SU-DHL-6 (cell line): ENCODE data around the gene SORL1-AS1.

Experiments used
- EZH2phosphoT487 ChIP-seq: fragments of 200-600 bp; sonication (generic), shearing (Covaris generic); conservative IDR thresholded peaks from 2 replicates; pipeline ENCODE4 v1.6.1; 2018; ENCODE audit warnings: mild to moderate bottlenecking, antibody characterized with exemption, low read length, moderate library complexity, mixed read lengths
- TF ChIP-seq, protein P1 (sequence below): fragments of 200-600 bp; sonication (generic); IDR thresholded peaks from one replicate; pipeline ENCODE4 v1.5.1; 2017; ENCODE audit warnings: antibody characterized with exemption, mild to moderate bottlenecking, low read length, moderate library complexity; ENCODE audit not compliant: insufficient read depth, poor library complexity, severe bottlenecking

DNA sequence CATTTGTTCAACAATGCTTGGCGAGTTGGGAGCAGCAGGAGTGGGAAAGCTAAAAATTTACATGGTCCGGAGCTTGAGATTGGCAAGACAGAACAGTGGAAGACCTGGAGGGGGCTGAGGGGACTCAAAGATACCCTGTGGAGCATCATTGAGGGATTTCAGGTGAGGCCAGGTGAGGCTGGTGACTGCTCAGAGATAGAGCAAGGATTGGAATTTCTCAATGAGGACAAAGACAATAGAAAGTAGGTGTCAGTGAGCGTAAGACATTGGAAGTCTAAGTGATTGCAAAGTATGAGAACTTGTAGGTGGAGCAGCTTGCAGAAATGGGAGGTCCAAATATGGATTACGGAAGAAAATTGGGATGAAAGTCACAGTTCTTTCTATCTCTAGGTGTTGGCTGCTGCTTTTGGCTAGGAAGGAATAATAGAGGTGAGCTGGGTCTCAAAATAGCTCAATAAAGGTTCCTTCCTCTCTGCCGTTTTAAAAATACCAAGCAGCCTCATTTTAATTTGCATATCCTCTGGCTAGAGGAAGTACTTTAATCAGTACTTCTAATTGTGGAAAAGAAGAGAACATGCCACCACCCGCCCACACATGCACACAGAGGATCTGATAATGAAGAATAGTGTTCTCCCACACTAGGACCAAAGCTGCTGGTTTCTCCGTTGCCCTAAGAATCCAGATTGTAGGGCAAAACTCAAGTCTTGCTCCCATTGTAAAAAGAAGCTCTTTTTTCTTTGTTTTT, 41.8 kb upstream of the SORL1-AS1 start:
- TF ChIP-seq, protein P1, sequence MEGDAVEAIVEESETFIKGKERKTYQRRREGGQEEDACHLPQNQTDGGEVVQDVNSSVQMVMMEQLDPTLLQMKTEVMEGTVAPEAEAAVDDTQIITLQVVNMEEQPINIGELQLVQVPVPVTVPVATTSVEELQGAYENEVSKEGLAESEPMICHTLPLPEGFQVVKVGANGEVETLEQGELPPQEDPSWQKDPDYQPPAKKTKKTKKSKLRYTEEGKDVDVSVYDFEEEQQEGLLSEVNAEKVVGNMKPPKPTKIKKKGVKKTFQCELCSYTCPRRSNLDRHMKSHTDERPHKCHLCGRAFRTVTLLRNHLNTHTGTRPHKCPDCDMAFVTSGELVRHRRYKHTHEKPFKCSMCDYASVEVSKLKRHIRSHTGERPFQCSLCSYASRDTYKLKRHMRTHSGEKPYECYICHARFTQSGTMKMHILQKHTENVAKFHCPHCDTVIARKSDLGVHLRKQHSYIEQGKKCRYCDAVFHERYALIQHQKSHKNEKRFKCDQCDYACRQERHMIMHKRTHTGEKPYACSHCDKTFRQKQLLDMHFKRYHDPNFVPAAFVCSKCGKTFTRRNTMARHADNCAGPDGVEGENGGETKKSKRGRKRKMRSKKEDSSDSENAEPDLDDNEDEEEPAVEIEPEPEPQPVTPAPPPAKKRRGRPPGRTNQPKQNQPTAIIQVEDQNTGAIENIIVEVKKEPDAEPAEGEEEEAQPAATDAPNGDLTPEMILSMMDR = no peak
- TF ChIP-seq EZH2phosphoT487 = no peak
